COLO668 (cell line): ENCODE results near the gene FNDC5.

Source experiments
- DNase-seq: peaks from one replicate; lab custom pipeline; 2025; ENCODE audit not compliant: unreplicated experiment; lab: John Stamatoyannopoulos, UW

FNDC5 gene

DNA sequence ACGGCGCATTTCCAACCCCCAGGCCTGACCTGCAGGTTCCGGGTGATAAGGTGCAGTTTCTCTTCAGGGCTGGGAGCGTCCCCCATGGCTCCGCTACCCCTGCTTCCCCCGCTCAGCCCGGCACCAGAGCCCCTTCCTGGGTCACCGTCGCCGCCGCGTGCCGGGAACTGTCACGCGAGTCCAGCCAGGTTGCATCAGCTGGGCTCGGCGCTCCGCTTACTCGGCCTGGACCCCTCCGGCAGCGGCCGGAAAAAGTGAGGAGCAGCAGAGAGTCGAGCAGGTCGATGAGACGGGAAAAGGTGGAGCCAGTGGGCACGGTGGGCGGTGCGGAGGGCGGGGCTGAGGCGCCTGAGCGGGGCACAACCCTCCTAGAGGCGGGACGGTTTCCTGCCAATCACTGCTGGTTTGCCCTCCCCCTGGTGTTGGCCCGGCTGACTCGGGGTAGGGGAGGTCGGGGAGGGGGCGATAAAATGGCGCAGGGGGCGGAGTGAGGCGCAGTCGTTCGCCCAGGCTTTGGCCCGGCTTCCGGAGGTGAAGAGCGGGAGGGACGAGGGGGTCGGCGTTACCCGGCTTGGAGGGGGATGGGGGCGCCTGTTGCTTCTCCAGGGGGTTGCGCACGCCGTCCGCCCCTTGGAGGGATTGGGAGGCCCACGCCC, 53.4 kb downstream of the FNDC5 start, which contains the start of the genes S100PBP and YARS1:
S100PBP (plus strand) TSS at position 495 of the 656 bp plus-strand sequence. CDS start 8,447 bp downstream, outside the sequence.
YARS1 (minus strand) TSS at position 200 of the 656 bp plus-strand sequence; CDS start at position 86, 114 bp downstream.
- DNase-seq: peak; percentile 100

GRCh38 chr1:32816676-32817158, 54.0 kb downstream of the FNDC5 start:
- DNase-seq: peak; percentile 69

GRCh38 chr1:32813941-32814739, 56.6 kb downstream of the FNDC5 start:
- no peak for DNase-seq
